CD4-positive, alpha-beta T cell treated with Interleukin-1 beta for 1 hour (primary cell): ENCODE measurements around the gene SLC35B3.
"Not testable (repeated sequence)": the region's sequence is repeated elsewhere in the genome, so short reads cannot be mapped to it uniquely, and the experiment has no call there.

ENCODE experiments used
- DNase-seq, 2 donors: peaks; one replicate each; pipeline ENCODE4 v3.0.0-alpha.2; 2020 to 2022

The SLC35B3 gene

DNA sequence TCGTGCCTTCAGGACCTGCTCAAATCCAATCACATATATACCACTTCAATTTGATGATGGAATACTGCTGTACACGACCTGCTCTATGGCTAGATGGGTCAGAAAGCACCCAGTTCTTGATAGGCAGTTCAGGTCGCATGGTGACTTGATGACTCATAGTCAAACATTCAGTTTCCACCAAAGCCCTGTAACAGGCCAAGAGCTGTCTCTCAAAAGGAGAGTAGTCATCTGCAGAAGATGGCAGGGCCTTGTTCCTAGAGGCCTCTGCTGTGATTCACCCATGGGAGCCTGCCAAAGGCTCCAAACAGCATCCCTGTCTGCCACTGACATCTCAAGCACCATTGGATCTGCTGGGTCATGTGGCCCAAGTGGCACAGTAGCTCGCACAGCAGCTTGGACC is 29.4 kb downstream of the SLC35B3 start:
- not testable (repeated sequence) for DNase-seq

DNA sequence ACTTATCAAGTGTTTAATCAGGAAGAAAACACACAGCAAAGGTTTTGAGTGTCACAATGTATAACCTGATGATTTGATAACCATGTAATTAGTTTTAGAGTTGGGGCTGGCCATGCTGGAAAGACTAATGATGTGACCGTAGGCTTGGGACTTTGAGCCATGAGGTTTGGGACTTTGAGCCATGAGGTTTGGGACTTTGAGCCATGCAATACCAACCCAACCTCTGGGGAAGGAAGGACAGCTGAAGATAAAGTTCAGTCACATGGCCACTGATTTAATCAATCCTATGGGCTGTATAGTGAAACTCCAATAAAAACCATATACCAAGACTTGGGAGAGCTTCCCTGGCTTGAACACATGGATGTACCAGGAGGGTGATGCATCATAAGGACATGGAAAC is 32.8 kb downstream of the SLC35B3 start:
- no peak for DNase-seq

DNA sequence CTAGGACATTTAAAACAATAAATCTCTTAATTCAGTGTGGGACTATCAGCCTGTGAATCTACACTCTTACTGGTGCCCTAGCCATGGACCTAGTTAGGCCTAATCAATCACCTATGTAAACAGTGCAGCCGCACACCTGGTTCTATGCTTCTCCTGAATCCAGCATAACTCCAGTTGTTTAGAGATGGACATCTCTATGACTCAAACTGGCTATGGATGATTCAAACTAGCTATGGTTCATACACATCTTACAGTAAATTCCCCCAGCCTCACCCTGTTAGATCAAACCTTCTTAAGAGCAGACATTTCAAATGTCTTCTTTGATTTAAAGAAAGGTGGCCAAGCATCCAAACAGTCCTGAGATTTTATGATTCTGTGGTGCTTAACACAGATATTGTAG is 34.7 kb downstream of the SLC35B3 start:
- DNase-seq, result no peak

DNA sequence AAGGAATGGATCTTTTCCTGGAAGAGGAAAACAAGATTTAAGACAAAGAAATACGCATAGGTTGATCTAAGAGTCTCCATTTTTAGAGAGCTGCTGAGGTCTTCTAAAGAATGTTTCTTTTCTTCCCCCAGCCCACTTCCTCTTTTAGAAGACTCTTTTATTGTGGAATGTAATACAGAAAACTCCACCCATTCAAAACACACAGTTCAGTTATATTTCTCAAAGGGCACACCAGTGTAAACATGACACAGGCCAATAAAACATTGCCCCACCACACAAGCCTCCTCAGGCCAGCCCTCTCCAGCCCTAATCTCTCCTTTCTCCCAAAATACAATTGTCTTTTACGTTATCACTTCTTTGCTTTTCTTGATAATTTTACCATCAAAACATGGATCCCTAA is 42.8 kb downstream of the SLC35B3 start:
- DNase-seq, result no peak

DNA sequence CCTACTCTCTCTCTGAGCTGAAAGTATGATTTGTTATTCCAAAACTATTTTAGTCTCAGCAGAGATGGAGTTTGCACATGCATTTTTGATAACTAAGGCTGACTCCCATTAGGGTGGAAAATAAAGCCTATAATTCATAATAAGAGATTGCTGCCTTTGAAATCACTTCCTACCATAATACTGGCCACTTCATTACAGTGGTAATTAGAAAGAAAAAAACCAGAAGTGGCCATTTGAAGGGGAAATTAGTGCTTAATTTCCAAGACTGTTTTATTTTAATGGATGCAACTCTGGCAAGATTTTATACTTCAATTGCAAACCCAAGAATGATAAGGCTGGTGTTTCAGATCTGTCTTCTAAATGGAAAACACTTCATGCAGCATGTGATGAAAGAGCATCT is 43.4 kb downstream of the SLC35B3 start:
- no peak for DNase-seq

DNA sequence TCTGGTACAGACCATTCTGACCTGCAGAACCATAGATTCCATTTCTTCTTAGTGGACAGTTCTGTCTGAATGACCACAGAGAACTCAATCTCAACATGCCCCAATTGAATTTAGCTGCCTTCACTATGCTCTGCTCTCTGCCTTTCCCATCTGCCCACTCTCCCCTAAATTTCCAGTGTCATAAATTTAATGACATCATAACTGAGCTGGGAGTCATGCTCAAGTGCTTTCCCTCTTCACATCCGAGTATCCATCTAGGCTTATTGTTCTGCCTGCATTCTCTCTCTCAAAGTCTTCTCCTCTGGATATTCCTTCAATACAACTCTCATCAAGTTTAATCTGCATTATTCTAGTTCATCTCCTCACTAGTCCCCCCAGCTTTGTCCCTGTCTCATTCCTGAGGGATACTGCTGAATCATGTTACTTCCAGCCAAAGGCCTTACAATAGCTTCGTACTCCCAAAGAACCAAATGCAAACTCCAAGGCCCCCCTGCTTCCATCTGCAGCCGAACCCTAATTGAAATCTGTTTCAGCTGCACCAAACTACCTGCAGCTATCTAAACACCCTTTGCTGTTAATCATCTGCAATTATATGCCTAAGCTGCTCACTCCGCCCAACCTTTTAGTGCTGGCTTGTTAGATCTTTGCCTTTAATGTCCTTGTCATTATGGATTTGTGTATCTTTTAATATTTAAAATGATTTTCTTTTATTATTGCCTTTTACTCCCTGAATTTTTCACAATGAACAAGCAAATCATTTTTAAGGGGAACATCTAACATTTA is 46.1 kb downstream of the SLC35B3 start:
- DNase-seq, result no peak

DNA sequence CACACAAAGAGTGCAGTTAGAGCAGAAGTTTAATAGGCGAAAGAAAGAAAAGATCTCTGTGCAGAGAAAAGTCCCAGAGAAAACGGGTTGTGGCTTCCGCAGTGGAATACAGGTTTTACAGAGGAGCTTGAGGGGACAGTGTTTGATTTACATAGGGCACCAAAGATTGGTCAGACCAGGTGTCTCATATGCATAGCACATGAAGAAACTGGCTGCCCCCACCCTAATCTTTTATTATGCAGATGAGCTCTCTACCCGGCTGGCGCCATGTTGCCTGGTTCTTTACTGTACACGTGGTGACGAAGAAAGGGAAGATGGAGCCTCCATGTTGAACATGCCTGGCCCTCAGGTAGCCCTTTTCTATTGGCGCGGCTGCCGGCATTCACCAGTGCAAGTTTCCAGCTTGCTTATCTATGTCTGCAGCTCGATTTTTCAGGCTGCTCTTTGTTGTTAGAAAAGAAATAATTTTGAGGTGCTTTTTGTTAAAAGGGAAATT is 47.4 kb downstream of the SLC35B3 start:
- DNase-seq, result no peak

DNA sequence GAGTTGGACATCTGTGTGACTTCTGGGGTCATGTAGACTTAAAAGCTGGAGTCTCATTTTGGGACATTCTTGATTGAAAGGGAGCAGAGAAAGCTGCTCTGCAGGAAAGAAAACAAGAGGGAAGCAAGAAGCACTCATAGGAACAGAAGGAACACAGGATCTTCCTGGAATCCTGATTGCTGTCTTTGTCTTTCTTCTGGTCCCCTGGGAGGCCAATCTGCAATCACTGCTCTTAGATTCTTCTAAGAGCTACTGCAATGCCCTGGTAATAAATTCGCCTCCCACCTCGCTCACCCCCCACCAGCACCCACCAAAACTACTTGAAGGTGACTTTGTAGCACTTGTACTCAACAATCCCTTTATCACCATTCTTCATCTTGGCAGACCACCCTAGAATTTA is 51.8 kb downstream of the SLC35B3 start:
- no peak for DNase-seq

DNA sequence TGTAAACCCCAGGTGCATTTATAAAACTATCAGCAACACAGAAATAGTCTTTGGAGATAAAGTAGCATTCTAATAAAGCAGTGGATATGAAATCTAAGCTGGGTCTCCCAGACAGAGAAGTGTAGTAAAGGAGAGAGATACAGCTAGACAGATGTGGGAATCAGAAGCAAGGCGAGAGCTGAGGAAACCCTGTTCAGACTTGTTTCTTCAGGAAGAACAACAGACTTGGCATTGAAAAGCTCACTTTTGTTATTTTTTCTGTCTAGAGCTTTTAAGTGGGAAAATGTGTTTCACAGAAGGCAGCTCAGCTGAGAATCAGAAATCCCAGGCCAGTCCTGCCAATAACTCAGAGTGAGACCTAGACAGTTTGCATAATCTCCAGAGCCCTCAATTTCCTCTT is 52.9 kb downstream of the SLC35B3 start:
- no peak for DNase-seq

DNA sequence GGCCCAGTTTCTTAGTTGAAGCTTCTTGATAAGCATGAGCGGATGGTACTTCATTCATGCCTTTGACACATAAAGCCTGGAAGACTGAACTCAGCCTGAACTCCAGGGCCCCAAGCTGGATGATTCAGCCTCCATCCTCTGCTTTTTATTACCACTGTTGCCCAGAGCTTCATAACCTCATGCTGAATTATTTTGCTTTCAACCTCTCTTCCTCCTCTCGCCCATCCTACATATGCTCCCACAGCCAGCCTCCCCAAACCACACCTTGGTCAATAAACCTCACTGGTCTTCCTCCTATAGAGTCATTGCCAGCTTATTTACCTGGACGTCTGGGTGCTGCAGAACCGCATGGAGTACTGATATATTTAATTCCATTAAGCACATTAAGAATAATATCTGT is 59.4 kb downstream of the SLC35B3 start:
- no peak for DNase-seq
